GM23248 (cell line): ENCODE measurements around the gene TJP2.

Experiments
- EZH2 ChIP-seq: fragments of 200-600 bp; sonication (generic); IDR thresholded peaks from 2 replicates; pipeline ENCODE4 v1.6.1; 2018; ENCODE audit warnings: antibody characterized with exemption, mild to moderate bottlenecking; ENCODE audit not compliant: insufficient read depth, poor library complexity, severe bottlenecking
- EZH2phosphoT487 ChIP-seq: fragments of 200-600 bp; sonication (generic); IDR thresholded peaks from 2 replicates; pipeline ENCODE4 v1.6.1; 2018; ENCODE audit warnings: antibody characterized with exemption, moderate library complexity, mild to moderate bottlenecking, low read depth; ENCODE audit not compliant: insufficient read depth

GRCh38 chr9:69197687-69198086, 23.6 kb downstream of the TJP2 start:
- TF ChIP-seq EZH2phosphoT487 (no peak), EZH2 (no peak)
